GM21390 (cell line): ENCODE data around the gene ABCC4.

ENCODE experiments used
- ATAC-seq: cut with Tn5 transposase; IDR thresholded peaks from one replicate; pipeline ENCODE4 v1.9.1; 2021; ENCODE audit not compliant: unreplicated experiment

Gene ABCC4

DNA sequence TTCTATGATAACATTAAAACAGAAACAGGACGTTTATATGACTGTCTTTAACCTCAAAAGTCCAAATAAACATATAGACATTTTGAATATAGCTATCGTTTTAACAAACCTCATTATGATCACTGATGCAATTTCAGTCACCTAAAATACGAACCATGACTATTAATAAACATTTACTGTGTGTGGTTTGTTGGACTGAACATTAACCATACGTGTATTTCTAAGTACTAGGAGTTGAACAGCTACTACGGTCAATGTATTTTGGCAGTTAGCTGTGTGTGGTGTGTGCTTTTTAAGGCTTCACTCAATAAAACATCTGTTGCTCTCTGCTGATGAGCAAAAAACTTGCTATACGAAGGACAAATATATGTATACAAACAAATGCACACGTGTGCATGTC lies 281.4 kb downstream of the ABCC4 start:
- ATAC-seq, result no peak

DNA sequence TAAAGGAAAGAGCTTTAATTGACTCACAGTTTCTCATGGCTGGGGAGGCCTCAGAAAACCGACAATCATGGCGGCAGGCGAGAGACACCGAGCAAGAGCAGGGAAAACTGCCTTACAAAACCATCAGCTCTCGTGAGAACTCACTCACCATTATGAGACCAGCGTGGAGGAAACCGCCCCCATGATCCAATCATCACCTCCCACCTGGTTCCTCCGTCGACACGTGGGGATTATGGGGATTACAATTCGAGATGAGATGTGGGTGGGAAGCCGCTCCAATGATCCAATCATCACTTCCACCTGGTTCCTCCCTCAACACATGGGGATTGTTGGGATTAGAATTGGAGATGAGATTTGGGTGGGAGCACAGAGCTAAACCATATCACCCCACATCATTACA lies 293.9 kb downstream of the ABCC4 start:
- no peak for ATAC-seq

DNA sequence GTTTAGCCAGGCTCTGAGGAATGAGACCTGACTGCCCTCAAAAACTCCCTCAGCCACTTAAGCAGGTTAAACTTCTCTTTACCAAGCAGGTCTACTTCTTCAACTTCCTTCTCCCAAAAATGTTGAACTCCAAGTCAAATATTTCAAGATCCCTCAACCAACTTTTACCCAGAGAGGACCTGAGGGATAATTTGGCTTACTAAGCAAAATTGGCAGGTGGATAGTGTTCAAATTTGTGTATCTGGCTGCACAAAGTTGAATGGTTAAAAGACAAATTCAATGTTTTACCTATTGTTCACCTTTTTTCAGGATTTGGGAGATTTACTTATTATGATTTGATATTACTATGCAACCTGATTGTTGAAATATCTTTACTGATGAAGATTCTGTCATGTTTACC lies 296.0 kb downstream of the ABCC4 start:
- ATAC-seq, result no peak

DNA sequence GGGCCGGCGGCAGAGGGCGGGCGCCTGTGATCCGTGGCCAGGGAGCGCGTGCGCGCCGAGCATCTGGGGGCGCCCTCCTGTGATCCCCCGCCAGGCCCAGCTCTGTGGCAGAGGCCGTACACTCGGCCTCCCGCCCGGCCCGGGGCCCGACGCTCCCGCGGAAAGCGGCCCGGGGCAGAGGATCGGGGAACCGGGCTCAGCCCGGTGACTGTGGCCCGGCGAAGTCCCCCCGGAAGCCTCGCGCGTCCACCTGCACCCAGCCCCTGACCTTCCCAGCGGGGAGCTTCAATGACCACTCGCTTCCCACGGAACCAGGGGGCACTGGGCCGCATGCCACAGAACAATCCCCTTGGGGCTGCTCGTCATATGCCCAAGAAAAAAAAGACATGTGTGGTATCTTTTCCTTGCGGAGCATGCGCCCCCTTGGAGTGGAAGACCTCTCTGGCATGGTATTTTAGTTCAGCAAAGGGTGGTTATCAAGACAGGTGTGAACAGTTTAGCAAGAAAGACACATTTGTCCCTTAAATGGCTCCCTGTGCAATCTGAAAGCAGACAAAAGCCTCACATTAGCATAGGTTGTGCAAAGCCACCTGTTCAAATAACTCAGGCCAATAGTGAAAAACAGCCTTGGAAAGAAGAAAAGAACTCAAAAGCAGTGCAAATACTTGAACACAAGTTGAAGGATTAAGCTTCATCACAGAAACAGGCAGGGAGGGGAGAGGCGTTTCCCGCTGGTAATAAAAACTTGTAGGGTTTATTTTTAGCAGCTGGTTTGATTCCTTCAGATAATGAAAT lies 298.0 kb downstream of the ABCC4 start:
- ATAC-seq, result no peak

DNA sequence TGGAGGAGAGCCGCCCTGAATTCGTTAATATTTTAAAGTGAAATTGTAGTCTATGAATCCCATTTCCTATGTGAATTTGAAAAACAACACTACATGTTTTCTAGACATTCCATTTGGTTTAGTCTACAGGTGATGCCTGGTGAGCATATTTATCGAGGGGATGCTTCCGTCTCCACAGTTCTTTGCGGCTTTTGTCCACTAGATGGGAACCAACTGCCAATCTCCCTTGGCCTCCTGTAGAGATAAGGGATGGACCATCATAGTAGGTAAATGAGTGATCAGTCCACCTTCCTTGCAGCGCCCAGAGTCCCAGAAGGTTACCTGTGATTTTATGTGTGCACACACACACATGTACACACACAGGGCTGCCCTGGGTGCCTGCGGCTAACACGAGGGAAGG lies 299.1 kb downstream of the ABCC4 start:
- no peak for ATAC-seq

DNA sequence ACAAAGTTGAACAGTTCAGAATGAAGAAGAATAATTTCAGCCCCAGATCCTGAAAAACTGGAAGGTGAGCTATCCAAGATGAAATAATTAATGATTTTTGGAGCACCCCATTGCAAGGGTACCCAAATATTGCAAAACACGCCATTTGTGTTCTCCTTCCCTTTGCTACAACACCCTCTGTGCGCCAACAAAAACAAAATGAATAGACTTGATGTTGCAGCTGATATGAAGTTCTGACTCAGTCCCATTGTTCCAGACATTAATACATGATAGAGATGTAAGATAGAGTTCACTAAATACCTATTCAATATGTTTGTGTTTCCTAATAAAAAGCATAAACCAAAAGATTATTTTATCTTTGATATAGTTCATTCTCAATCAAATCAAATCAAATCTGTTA lies 301.4 kb downstream of the ABCC4 start:
- ATAC-seq, result no peak

DNA sequence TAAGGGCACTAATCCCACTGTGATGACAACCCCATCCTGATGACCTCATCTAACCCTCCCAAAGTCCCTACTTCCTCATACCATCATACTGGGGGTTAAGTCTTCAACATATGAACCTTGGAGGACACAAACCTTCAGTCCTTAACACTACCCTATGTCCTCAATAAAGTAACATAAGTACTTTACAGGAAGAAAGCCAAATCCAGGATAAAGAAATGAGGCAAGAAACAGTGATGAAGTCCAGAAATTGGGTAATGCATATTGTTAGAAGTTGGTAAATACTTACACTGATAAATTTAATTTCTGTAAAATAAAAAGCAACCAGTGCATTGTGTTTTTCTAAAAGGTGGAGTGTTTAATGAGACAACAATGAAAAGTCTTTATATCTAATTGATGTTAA lies 304.1 kb downstream of the ABCC4 start:
- no peak for ATAC-seq

DNA sequence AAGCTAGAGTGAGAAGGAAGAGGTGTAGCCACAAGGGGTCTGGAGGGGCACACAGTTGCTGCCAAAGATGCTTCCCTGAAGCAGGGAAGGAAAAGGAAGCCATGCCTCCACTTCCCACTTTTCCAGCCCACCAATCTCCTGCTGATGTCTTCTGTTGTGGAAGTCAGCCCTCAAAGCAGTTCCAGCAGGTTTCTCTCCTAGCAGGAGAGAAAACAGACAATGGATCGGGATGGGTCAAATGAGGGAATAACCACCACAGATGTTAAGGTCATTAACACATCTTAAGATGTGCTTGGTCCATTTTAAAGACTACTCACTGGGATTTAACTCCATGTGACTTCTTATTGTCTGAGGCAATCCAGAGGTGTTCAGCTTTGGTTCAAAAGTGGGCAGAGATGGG lies 304.8 kb downstream of the ABCC4 start:
- ATAC-seq, result no peak

DNA sequence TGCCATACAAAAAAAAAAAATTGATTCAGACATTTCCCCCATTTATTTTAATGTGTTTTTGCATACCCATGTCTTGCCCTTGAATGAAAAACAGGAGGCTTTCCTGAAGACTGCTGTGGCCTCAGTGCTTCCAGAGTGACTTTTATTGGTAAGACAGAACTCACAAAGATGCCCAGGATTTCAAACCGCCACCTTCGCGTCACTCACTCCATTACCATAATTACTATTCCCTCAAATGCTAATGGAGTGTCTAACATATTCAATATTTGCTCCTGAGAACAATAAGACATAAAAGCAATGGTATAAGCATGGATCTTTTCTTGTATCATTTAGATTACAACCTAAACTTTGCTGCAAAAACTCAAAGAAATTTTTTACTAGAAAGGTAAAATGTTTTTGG lies 306.7 kb downstream of the ABCC4 start:
- no peak for ATAC-seq

DNA sequence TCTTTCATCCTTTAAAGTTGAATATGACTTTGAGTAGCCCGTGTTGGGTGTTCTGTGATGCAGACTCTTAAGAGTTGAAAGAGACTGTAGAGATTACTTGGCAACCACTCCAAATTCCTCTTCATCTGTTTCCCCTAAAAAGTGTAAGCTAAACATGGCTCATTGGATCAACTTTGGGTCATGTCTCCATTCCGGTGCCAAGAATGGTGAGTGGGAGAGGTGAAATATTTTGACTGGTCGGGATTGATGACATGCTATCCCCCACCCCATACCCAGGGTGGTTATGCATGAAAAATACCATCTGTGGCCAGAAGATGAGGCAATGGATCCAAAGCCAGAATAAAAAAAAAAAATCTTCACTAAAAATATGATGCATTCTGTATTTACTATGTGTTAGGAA lies 307.6 kb downstream of the ABCC4 start:
- no peak for ATAC-seq

DNA sequence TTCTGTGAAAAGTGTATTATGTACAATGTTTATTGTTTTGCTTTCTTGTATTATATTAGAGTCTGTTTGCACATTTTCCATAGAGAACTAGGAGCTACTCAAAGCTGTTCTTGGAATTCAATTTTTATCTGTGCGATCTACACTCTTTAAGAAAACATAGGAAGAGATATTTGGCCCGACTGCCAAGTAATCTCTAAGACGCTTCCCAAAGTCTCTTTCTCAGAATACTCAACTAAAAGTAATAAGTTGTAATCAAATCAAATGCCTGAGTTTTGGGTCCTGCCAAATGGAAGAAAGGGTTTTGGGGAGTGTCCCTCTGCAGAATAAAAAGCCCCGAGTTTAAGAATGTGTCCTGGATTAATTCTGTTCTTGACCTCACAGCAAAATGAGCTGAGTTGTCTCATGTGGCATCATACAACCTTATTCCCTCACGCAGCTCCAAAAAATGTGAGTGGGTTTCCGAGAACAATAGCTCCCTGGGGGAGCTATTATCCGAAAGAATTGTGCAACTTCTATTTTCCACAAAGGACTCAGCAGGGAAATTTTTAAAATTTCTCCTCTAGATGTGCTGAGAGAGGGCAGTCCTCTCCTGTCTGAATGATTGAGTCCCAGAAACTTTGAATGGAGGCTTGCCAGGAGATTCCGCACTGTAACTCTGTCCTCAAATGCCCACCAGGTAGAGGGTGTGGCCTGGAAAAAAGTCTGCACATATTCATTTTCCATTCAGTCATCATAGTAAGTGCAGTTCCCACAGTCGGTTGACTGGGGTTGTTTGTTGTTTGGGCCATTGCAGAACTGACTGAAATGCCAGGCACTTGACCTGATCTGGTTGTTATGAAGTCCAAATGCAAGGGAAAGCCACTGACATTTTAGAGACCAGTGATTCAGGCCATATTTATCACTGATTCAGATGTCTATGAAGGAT lies 309.0 kb downstream of the ABCC4 start:
- no peak for ATAC-seq

DNA sequence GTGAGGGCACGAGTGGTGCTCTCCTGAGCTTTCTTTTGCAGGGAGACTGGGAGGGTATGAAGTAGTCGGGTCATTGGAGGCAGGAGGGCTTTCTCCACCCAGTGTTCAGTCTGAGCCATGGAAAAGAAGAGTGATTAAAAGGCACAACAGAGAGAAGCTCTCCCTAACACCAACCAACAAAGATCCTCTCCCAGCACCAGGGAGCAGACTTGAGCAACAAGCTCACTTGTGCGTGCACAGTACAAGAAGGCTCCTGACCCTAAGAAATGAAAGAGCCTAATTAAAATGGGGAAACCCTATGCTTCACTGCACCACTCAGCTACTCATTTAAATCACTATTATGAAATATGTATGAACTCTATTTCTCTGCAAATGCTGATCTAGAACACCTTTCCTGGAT lies 312.6 kb downstream of the ABCC4 start:
- ATAC-seq, result no peak

DNA sequence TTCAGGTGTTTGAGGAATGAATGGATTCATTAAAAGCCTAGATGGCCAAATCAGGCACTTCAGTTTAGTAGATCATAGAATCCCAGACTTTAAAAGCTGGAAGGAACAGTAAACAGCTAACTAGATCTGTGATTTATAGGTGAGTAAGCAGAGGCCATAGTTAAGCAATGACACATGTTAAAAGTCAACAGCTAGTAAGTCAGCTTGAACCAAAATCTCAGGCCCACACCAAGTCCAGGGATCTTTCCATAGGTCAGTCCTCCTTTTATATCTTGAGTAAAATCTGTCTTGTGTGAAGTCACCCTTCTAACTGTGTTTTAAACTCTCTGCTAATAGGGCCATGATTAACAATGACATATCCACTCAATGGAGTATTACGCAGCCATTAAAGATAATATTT lies 313.4 kb downstream of the ABCC4 start:
- no peak for ATAC-seq

- ATAC-seq, result no peak
Observed at GRCh38 chr13:94987081-94987480, 314.2 kb downstream of the ABCC4 start.

DNA sequence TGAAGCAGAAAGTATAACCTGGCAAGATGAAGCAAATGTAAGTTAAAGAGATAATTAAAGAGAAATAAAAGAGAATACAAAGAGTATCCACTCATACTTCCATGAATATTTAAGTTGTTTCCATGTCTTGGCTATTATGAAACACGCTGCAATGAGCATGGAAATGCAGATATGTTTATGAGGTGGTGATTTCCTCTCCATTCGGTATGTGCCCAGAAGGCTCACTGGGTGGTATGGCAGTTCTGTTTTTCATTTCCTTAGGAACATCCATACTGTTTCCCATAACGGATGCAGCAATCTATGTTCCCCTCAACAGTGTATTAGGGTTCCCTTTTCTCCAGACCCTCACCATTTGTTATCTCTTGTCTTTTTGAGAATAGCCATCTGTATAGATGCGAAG lies 316.3 kb downstream of the ABCC4 start:
- ATAC-seq, result no peak

DNA sequence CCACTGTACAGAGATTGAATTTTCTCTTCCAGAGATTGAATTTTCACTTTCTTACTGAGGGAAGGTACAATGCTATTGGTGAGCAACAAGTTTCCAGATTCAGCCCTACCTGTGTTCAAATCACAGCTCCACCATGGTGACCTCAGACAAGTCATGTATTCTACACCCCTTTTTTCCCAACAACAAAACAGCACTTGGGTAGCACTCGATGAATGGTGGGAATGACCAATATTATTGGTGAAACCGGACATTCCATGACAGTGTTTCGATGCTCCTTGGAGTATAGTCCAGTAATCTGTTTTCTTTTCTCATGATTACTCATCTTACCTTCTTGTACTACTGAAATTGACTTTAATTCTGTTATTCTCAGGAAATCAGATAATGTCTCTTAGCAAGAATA lies 322.7 kb downstream of the ABCC4 start:
- ATAC-seq, result no peak

DNA sequence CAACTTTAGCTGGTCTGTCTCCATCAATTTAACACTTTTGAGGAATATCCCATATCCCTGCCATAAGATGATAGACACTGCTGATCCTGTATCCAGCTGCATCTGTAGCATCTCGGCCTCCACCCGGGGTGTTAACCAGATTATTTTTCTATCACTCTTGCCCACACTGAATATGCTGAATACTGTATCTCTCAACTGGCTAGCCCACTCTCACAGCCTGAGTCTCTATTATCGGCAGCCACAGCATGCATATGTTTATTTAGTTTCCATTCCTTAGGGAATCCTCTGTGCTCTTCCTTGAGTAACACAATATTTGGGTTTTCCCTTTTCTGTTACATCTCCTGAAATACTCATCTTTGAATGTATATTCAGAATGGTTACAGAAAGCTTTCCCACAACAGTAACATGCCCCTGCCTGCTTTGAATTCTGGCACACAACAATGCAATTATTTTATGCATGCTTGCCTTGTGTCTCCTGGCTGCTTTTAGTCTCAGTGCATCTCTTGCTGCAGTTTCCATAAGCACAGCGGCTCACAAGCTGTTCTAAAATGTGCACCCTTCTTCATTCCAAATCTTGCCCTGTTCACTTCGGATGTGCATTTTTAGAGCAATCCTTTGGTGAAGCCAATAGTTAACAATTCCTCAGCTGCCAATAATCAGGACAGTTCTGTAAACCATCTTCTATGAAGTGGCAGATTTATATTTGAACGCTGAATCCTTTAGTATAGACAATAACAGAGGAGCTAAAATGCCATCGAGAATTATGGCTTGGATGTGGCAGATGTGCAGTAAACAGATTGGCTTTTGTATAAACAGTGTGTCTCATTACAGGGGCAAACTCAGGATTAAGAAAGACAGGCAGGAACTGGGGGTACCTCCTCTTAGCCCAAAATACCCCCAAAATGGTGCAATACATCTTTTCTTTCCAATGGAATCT lies 327.0 kb downstream of the ABCC4 start:
- no peak for ATAC-seq

- ATAC-seq, result no peak
Observed at GRCh38 chr13:94972262-94972661, 329.0 kb downstream of the ABCC4 start.
